CD14-positive monocyte (primary cell): ENCODE measurements around the gene SLC4A5. TPM values are rescaled to one million over a fixed set of nuclear protein-coding genes. Genes with fewer than 3 reads are reported as not detected.

Source experiments
- DNase-seq, 3 donors: peaks; one replicate each; pipeline ENCODE4 v3.0.0-alpha.2; 2011 to 2022
- H2AFZ ChIP-seq: 2 replicates; pipeline ENCODE4 v1.6.0; 2012; ENCODE audit warnings: mild to moderate bottlenecking, low read depth, low read length, inconsistent platforms; ENCODE audit not compliant: insufficient read depth, poor library complexity, severe bottlenecking
- H3K27ac ChIP-seq, 2 donors: 1 replicate in 1 of 2; 2 replicates in 1 of 2; pipeline ENCODE4 v1.5.1; 2012 to 2013; ENCODE audit warnings: low read length in 2 of 2, control low read depth in 1 of 2, inconsistent platforms in 1 of 2, low read depth in 1 of 2, mild to moderate bottlenecking in 1 of 2
- H3K27me3 ChIP-seq, 2 donors: one replicate each; pipeline versions ENCODE4 v1.6.0 to v1.6.1; 2011 to 2013; ENCODE audit warnings: low read length in 2 of 2; ENCODE audit not compliant: control insufficient read depth in 2 of 2, insufficient read depth in 2 of 2
- H3K36me3 ChIP-seq, 2 donors: replicated peaks in 1 of 2; 1 replicate in 1 of 2; 2 replicates in 1 of 2; pipeline versions ENCODE4 v1.5.1 to v1.6.1; 2012 to 2013; ENCODE audit warnings: low read length in 2 of 2, control low read depth in 1 of 2, inconsistent platforms in 1 of 2, mild to moderate bottlenecking in 1 of 2; ENCODE audit not compliant: insufficient read depth in 2 of 2, control insufficient read depth in 1 of 2
- H3K4me1 ChIP-seq, 2 donors: 1 replicate in 1 of 2; 2 replicates in 1 of 2; pipeline versions ENCODE4 v1.5.1 to v1.6.1; 2012 to 2013; ENCODE audit warnings: low read length in 2 of 2, control low read depth in 1 of 2, inconsistent platforms in 1 of 2, mild to moderate bottlenecking in 1 of 2, moderate library complexity in 1 of 2; ENCODE audit not compliant: insufficient read depth in 2 of 2, control insufficient read depth in 1 of 2
- H3K4me2 ChIP-seq: replicated peaks from 2 replicates; pipeline ENCODE3; 2012; ENCODE audit warnings: low read length, moderate library complexity, mild to moderate bottlenecking; ENCODE audit not compliant: poor library complexity, severe bottlenecking; ENCODE audit errors: extremely low read depth
- H3K4me3 ChIP-seq, 3 experiments: fragments of 200-600 bp in 1 of 3; sonication (generic) in 1 of 3; replicated peaks in 1 of 3; 1 replicate in 2 of 3; 2 replicates in 1 of 3; pipeline ENCODE4 v1.5.1; 2011 to 2013; ENCODE audit warnings: low read length in 3 of 3, mild to moderate bottlenecking in 3 of 3, control low read depth in 2 of 3, low read depth in 2 of 3, inconsistent platforms in 1 of 3, moderate library complexity in 1 of 3
- H3K79me2 ChIP-seq: 2 replicates; pipeline ENCODE4 v1.6.0; 2012; ENCODE audit warnings: mild to moderate bottlenecking, control low read depth, inconsistent platforms, low read length, moderate library complexity; ENCODE audit not compliant: insufficient read depth
- H3K9ac ChIP-seq: 2 replicates; pipeline ENCODE4 v1.6.0; 2017; ENCODE audit warnings: low read length, mild to moderate bottlenecking; ENCODE audit not compliant: insufficient read depth, poor library complexity, severe bottlenecking
- H3K9me3 ChIP-seq, 2 donors: replicated peaks in 1 of 2; 1 replicate in 1 of 2; 2 replicates in 1 of 2; pipeline versions ENCODE4 v1.5.1 to v1.6.1; 2012 to 2013; ENCODE audit warnings: low read length in 2 of 2, control low read depth in 1 of 2; ENCODE audit not compliant: control insufficient read depth in 1 of 2, insufficient read depth in 1 of 2
- H4K20me1 ChIP-seq: 2 replicates; pipeline ENCODE4 v1.6.0; 2012; ENCODE audit warnings: mild to moderate bottlenecking, low read length, control low read depth, moderate library complexity; ENCODE audit not compliant: insufficient read depth
- H3K27ac Mint-ChIP-seq, 7 donors: one replicate each; pipeline ENCODE4 v1.8.0; 2020; ENCODE audit warnings: mild to moderate bottlenecking in 7 of 7, mixed read lengths in 7 of 7, moderate library complexity in 6 of 7, inconsistent platforms in 2 of 7
- H3K27me3 Mint-ChIP-seq, 3 donors: one replicate each; pipeline ENCODE4 v1.8.0; 2021 to 2022; ENCODE audit warnings: low read depth in 3 of 3, mild to moderate bottlenecking in 3 of 3, mixed read lengths in 3 of 3, moderate library complexity in 3 of 3, inconsistent platforms in 1 of 3
- H3K36me3 Mint-ChIP-seq, 2 donors: one replicate each; pipeline ENCODE4 v1.8.0; 2020; ENCODE audit warnings: mixed read lengths in 2 of 2, inconsistent platforms in 1 of 2, mild to moderate bottlenecking in 1 of 2
- H3K4me1 Mint-ChIP-seq: one replicate; pipeline ENCODE4 v1.8.0; 2020; ENCODE audit warnings: mild to moderate bottlenecking, mixed read lengths
- H3K4me3 Mint-ChIP-seq, 2 donors: one replicate each; pipeline ENCODE4 v1.8.0; 2020; ENCODE audit warnings: mild to moderate bottlenecking in 2 of 2, mixed read lengths in 2 of 2, moderate library complexity in 1 of 2
- H3K9me3 Mint-ChIP-seq, 7 donors: one replicate each; pipeline ENCODE4 v1.8.0; 2020 to 2022; ENCODE audit warnings: mixed read lengths in 7 of 7, mild to moderate bottlenecking in 6 of 7, moderate library complexity in 6 of 7, inconsistent platforms in 2 of 7
- WGBS: methylation state at CpG from one replicate; pipeline ENCODE4 v1.1.5; 2013; ENCODE audit warnings: missing lambda C conversion rate; ENCODE audit not compliant: insufficient coverage; 5-methylcytosine and 5-hydroxymethylcytosine counted together
- intact Hi-C, 2 donors: fragments of 100-400 bp; cut with micrococcal nuclease; formaldehyde crosslinking; loops; one replicate each; pipeline versions ENCODE4 v1.15.0 to v1.15.1; 2023
- polyA plus RNA-seq, 3 donors: library from polyadenylated mRNA; depleted of rRNA in 1 of 3; unstranded in 2 of 3; stranded (reverse) in 1 of 3; fragments of 300-500 nt in 2 of 3; fragments of >200 nt in 1 of 3; fragmentation: Illumina TruSeq in 2 of 3; gene quantifications; 1 replicate in 2 of 3; 2 replicates in 1 of 3; pipeline ENCODE4 v1.2.3, GENCODE V29; 2012 to 2021
- small RNA-seq: library from RNA; depleted of rRNA; stranded (forward); fragments of <200 nt; gene quantifications from one replicate; pipeline ENCODE3, GENCODE V24; 2012; ENCODE audit warnings: low read depth; ENCODE audit not compliant: insufficient read length
- TF ChIP-seq, protein P1 (sequence below): fragments of 200-600 bp; IDR thresholded peaks from one replicate; pipeline ENCODE4 v1.8.0; 2022; ENCODE audit warnings: antibody characterized with exemption, mild to moderate bottlenecking

Gene SLC4A5
- polyA plus RNA-seq, 3 donors, result 0.10 to 1.1 TPM; not detected in 1

GRCh38 chr2:74174909-74175308 lies 168.3 kb downstream of the SLC4A5 start:
- WGBS, result no CpG with 5 or more reads among the region's 1 CpG
- peak overlapping the region in 1 of 2 donors; percentile 64 for H3K27ac ChIP-seq
- peak overlapping the region in 4 of 7 donors; percentile 53 to 66 (median 60) for H3K27ac Mint-ChIP-seq
- H3K27me3 Mint-ChIP-seq, result peaks cover 0 to 2% (median 0%) of the 10 kb centered on the region in 3 donors
- H3K36me3 ChIP-seq, result peaks cover 25 to 30% of the 10 kb centered on the region in 2 donors
- peaks cover 20 to 43% of the 10 kb centered on the region in 2 donors for H3K36me3 Mint-ChIP-seq
- TF ChIP-seq, protein P1, sequence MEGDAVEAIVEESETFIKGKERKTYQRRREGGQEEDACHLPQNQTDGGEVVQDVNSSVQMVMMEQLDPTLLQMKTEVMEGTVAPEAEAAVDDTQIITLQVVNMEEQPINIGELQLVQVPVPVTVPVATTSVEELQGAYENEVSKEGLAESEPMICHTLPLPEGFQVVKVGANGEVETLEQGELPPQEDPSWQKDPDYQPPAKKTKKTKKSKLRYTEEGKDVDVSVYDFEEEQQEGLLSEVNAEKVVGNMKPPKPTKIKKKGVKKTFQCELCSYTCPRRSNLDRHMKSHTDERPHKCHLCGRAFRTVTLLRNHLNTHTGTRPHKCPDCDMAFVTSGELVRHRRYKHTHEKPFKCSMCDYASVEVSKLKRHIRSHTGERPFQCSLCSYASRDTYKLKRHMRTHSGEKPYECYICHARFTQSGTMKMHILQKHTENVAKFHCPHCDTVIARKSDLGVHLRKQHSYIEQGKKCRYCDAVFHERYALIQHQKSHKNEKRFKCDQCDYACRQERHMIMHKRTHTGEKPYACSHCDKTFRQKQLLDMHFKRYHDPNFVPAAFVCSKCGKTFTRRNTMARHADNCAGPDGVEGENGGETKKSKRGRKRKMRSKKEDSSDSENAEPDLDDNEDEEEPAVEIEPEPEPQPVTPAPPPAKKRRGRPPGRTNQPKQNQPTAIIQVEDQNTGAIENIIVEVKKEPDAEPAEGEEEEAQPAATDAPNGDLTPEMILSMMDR, result no peak
- H3K9me3 ChIP-seq, result no peaks in the 10 kb centered on the region
- peaks cover 96% of the 10 kb centered on the region for H3K79me2 ChIP-seq
- peak overlapping the region in 1 of 3 experiments; percentile 19 for H3K4me3 ChIP-seq
- peaks cover 82% of the 10 kb centered on the region for H4K20me1 ChIP-seq
- no peak overlapping the region for H2AFZ ChIP-seq
- intact Hi-C loops, result no loop called here
- no peak overlapping the region for H3K9ac ChIP-seq
- H3K9me3 Mint-ChIP-seq, result peaks cover 0 to 2% (median 0%) of the 10 kb centered on the region in 7 donors
- no peak for DNase-seq
- peaks cover 26 to 46% of the 10 kb centered on the region in 2 donors for H3K4me1 ChIP-seq
- peak overlapping the region in 1 of 2 donors; percentile 33 for H3K4me3 Mint-ChIP-seq
- H3K27me3 ChIP-seq, result no peaks in the 10 kb centered on the region
- peak overlapping the region; percentile 29 for H3K4me2 ChIP-seq
- H3K4me1 Mint-ChIP-seq, result peaks cover 46% of the 10 kb centered on the region

DNA sequence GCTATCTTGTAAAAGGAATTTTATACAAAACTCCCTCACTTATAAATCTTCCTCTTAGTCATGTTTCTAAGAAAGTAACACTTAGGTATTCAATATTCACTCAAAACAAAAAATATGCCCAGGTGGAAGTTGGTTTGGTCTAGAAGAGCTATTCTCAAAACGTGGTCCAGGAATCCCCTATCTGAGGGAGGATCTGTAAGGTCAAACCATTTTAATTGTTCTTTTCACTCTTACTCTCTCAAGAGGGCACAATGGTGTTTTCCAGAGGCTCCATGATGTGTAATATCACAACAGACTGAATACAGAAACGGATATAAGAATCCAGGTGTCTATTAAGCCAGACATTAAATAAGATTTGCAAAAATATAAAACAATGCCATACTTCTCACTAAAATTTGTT lies 174.5 kb downstream of the SLC4A5 start:
- WGBS, result no CpG with 5 or more reads among the region's 2 CpGs
- peaks cover 86 to 92% of the 10 kb centered on the region in 2 donors for H3K36me3 ChIP-seq
- TF ChIP-seq, protein P1, result no peak
- peaks cover 0 to 2% (median 0%) of the 10 kb centered on the region in 3 donors for H3K27me3 Mint-ChIP-seq
- no peak overlapping the region for H3K4me2 ChIP-seq
- H3K4me1 ChIP-seq, result no peaks in the 10 kb centered on the region
- peaks cover 98% of the 10 kb centered on the region for H4K20me1 ChIP-seq
- no peaks in the 10 kb centered on the region for H3K27me3 ChIP-seq
- intact Hi-C loops, result no loop called here
- no peak for DNase-seq
- no peak overlapping the region for H3K9ac ChIP-seq
- H3K27ac ChIP-seq, result no peak overlapping the region
- no peaks in the 10 kb centered on the region for H3K9me3 ChIP-seq
- peaks cover 6% of the 10 kb centered on the region for H3K4me1 Mint-ChIP-seq
- no peak overlapping the region for H3K4me3 Mint-ChIP-seq
- no peak overlapping the region for H3K4me3 ChIP-seq
- no peak overlapping the region for H3K27ac Mint-ChIP-seq
- H3K9me3 Mint-ChIP-seq, result peaks cover 0 to 5% (median 3%) of the 10 kb centered on the region in 7 donors
- H3K36me3 Mint-ChIP-seq, result peaks cover 63 to 89% of the 10 kb centered on the region in 2 donors
- H3K79me2 ChIP-seq, result peaks cover 96% of the 10 kb centered on the region
- H2AFZ ChIP-seq, result no peak overlapping the region

Small RNA genes lying within 50 kb of the gene (small RNA-seq; reads per million reads assigned to genes)
- not detected for gene RNU6-542P
- gene TAF13P2, result not detected

Other genes with a start within 250 kb of the SLC4A5 start
- 1 to 10 TPM; 3.9 to 8.0 (median 7.7) TPM for gene BOLA3, start 195.5 kb downstream of the SLC4A5 start, polyA plus RNA-seq
- gene MOB1A, start 164.5 kb downstream of the SLC4A5 start, polyA plus RNA-seq, result 100 to 1,000 TPM in 2 of 3 donors, 10 to 100 TPM in 1; 55.0 to 367 (median 285) TPM
- 10 to 100 TPM; 24.1 to 39.4 (median 38.5) TPM for gene MTHFD2, start 144.8 kb downstream of the SLC4A5 start, polyA plus RNA-seq
- 10 to 100 TPM; 27.7 to 45.5 (median 45.5) TPM for gene DCTN1, start 36.9 kb upstream of the SLC4A5 start, polyA plus RNA-seq
- 1 to 10 TPM in 2 of 3 donors, under 1 TPM in 1; 0.49 to 1.7 (median 1.2) TPM for gene C2orf81, start 78.2 kb upstream of the SLC4A5 start, polyA plus RNA-seq
- gene WDR54, start 78.3 kb upstream of the SLC4A5 start, polyA plus RNA-seq, result 10 to 100 TPM in 1 of 3 donors, 1 to 10 TPM in 2; 7.1 to 11.7 (median 7.9) TPM
- gene RTKN, start 98.5 kb upstream of the SLC4A5 start, polyA plus RNA-seq, result under 1 TPM in 1 of 3 donors, not detected in 2; 0.07 TPM
- 10 to 100 TPM in 1 of 3 donors, 1 to 10 TPM in 2; 4.8 to 48.7 (median 4.8) TPM for gene INO80B, start 111.7 kb upstream of the SLC4A5 start, polyA plus RNA-seq
- 100 to 1,000 TPM in 1 of 3 donors, 10 to 100 TPM in 2; 23.9 to 109 (median 31.0) TPM for gene WBP1, start 115.0 kb upstream of the SLC4A5 start, polyA plus RNA-seq
- gene MOGS, start 122.0 kb upstream of the SLC4A5 start, polyA plus RNA-seq, result 10 to 100 TPM; 30.5 to 63.2 (median 36.4) TPM
- 100 to 1,000 TPM in 2 of 3 donors, 10 to 100 TPM in 1; 48.6 to 133 (median 106) TPM for gene MRPL53, start 129.3 kb upstream of the SLC4A5 start, polyA plus RNA-seq
- gene CCDC142, start 139.6 kb upstream of the SLC4A5 start, polyA plus RNA-seq, result 10 to 100 TPM in 1 of 3 donors, 1 to 10 TPM in 2; 2.2 to 15.8 (median 3.7) TPM
- 10 to 100 TPM; 19.6 to 46.5 (median 21.3) TPM for gene TTC31, start 139.7 kb upstream of the SLC4A5 start, polyA plus RNA-seq
- gene LBX2, start 156.2 kb upstream of the SLC4A5 start, polyA plus RNA-seq, result under 1 TPM in 2 of 3 donors, not detected in 1; 0.46 to 0.76 TPM
- 10 to 100 TPM; 18.0 to 30.5 (median 20.5) TPM for gene PCGF1, start 164.3 kb upstream of the SLC4A5 start, polyA plus RNA-seq
- gene TLX2, start 171.0 kb upstream of the SLC4A5 start, polyA plus RNA-seq, result not detected
- gene DQX1, start 182.8 kb upstream of the SLC4A5 start, polyA plus RNA-seq, result under 1 TPM in 1 of 3 donors, not detected in 2; 0.36 TPM
- 100 to 1,000 TPM; 130 to 385 (median 149) TPM for gene AUP1, start 186.3 kb upstream of the SLC4A5 start, polyA plus RNA-seq
- 10 to 100 TPM; 11.3 to 20.5 (median 15.0) TPM for gene HTRA2, start 186.5 kb upstream of the SLC4A5 start, polyA plus RNA-seq
- gene LOXL3, start 210.5 kb upstream of the SLC4A5 start, polyA plus RNA-seq, result 10 to 100 TPM; 18.2 to 35.0 (median 18.5) TPM
- gene DOK1, start 211.3 kb upstream of the SLC4A5 start, polyA plus RNA-seq, result 10 to 100 TPM; 48.0 to 53.6 (median 49.3) TPM